HS-5 (cell line): Measurements from ENCODE around the gene SLC45A3.
A peak's percentile ranks its signal among the peaks of the same experiment; 100 is the strongest.
"Not testable (repeated sequence)": the region's sequence is repeated elsewhere in the genome, so short reads cannot be mapped to it uniquely, and the experiment has no call there.

Source experiments
- DNase-seq: peaks from one replicate; pipeline ENCODE4 v3.0.0-alpha.2; 2012; ENCODE audit warnings: low read depth

Gene SLC45A3

GRCh38 chr1:205680073-205680851, at the start of gene SLC45A3:
TSS of gene SLC45A3 (minus strand) at chr1:205680509. CDS start at chr1:205664656, 15,853 bp downstream.
- DNase-seq: no peak

- DNase-seq: no peak
These were observed 46.4 kb upstream of the SLC45A3 start for GRCh38 chr1:205726619-205727125.

GRCh38 chr1:205725514-205725913, 45.2 kb upstream of the SLC45A3 start:
- DNase-seq: no peak

GRCh38 chr1:205720740-205721139, 40.4 kb upstream of the SLC45A3 start:
- not testable (repeated sequence) for DNase-seq

GRCh38 chr1:205719762-205720161, 39.5 kb upstream of the SLC45A3 start:
- DNase-seq: no peak

GRCh38 chr1:205719015-205719414, 38.7 kb upstream of the SLC45A3 start:
- DNase-seq: no peak

GRCh38 chr1:205716371-205717132, 36.2 kb upstream of the SLC45A3 start:
- DNase-seq: no peak

- no peak for DNase-seq
These were observed 35.3 kb upstream of the SLC45A3 start for GRCh38 chr1:205715628-205716027.

GRCh38 chr1:205714906-205715246, 34.6 kb upstream of the SLC45A3 start:
- no peak for DNase-seq

GRCh38 chr1:205714190-205714905, 34.0 kb upstream of the SLC45A3 start:
- DNase-seq: no peak

- DNase-seq: peak; percentile 37
These were observed 31.1 kb upstream of the SLC45A3 start for GRCh38 chr1:205711105-205712048.

- no peak for DNase-seq
These were observed 30.1 kb upstream of the SLC45A3 start for GRCh38 chr1:205710201-205711062.

- DNase-seq: no peak
These were observed 29.3 kb upstream of the SLC45A3 start for GRCh38 chr1:205709640-205710039.

GRCh38 chr1:205709059-205709398, 28.7 kb upstream of the SLC45A3 start:
- no peak for DNase-seq

GRCh38 chr1:205706601-205707502, 26.5 kb upstream of the SLC45A3 start:
- no peak for DNase-seq

- DNase-seq: no peak
These were observed 24.6 kb upstream of the SLC45A3 start for GRCh38 chr1:205704903-205705302.

- DNase-seq: no peak
These were observed 22.8 kb upstream of the SLC45A3 start for GRCh38 chr1:205703072-205703471.

- no peak for DNase-seq
These were observed 21.6 kb upstream of the SLC45A3 start for GRCh38 chr1:205701891-205702290.

- no peak for DNase-seq
These were observed 21.1 kb upstream of the SLC45A3 start for GRCh38 chr1:205701420-205701819.
